HepG2 (cell line): ENCODE results near the gene PTPRC.

Experiments used
- KDM4B ChIP-seq: sonication (generic); formaldehyde crosslinking; IDR thresholded peaks from 2 replicates; pipeline ENCODE4 v1.4.0; 2020; ENCODE audit warnings: missing genetic modification reagents
- NFYB ChIP-seq: sonication (generic); formaldehyde crosslinking; IDR thresholded peaks from 2 replicates; pipeline ENCODE4 v1.4.0; 2020; ENCODE audit warnings: missing genetic modification reagents
- PITX1 ChIP-seq: sonication (generic); formaldehyde crosslinking; IDR thresholded peaks from 2 replicates; pipeline ENCODE4 v1.5.1; 2020; ENCODE audit warnings: mild to moderate bottlenecking, missing genetic modification reagents
- U2AF1 ChIP-seq: fragments of 200-400 bp; formaldehyde crosslinking; optimal IDR thresholded peaks from 2 replicates; pipeline ENCODE3; 2017; ENCODE audit warnings: mild to moderate bottlenecking, low read depth, low read length
- ZNF605 ChIP-seq: sonication (generic); formaldehyde crosslinking; IDR thresholded peaks from 2 replicates; pipeline ENCODE4 v1.8.0; 2022; ENCODE audit warnings: mild to moderate bottlenecking, missing genetic modification reagents
- TF ChIP-seq, protein P1 (sequence below): sonication (generic); formaldehyde crosslinking; IDR thresholded peaks from 2 replicates; pipeline ENCODE4 v1.4.0; 2020; ENCODE audit warnings: mild to moderate bottlenecking, missing genetic modification reagents
- TF ChIP-seq, protein P2 (sequence below): sonication (generic); formaldehyde crosslinking; IDR thresholded peaks from 2 replicates; pipeline ENCODE4 v1.5.0; 2020; ENCODE audit warnings: mild to moderate bottlenecking, missing genetic modification reagents, moderate library complexity

DNA sequence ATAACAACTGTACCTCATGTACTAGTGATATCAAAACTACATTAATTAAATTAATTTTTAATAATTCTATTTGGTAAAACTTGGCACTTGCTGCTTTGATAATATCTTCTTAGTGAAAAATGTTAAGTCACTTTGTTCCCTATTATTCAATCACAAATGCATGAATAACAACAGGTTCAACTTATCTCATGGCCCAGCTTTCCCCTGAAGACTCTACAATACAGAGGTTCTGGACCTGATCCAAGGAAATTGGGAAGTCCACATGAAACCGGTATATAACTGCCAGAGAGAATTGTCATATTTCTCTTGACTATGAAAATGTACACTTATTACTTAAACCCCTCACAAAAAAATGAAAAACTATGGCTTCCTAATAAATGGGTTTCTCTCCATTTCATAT, 33.9 kb upstream of the PTPRC start:
- TF ChIP-seq ZNF605, result no peak
- TF ChIP-seq, protein P1, sequence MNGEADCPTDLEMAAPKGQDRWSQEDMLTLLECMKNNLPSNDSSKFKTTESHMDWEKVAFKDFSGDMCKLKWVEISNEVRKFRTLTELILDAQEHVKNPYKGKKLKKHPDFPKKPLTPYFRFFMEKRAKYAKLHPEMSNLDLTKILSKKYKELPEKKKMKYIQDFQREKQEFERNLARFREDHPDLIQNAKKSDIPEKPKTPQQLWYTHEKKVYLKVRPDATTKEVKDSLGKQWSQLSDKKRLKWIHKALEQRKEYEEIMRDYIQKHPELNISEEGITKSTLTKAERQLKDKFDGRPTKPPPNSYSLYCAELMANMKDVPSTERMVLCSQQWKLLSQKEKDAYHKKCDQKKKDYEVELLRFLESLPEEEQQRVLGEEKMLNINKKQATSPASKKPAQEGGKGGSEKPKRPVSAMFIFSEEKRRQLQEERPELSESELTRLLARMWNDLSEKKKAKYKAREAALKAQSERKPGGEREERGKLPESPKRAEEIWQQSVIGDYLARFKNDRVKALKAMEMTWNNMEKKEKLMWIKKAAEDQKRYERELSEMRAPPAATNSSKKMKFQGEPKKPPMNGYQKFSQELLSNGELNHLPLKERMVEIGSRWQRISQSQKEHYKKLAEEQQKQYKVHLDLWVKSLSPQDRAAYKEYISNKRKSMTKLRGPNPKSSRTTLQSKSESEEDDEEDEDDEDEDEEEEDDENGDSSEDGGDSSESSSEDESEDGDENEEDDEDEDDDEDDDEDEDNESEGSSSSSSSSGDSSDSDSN (CRISPR knock-in tag), result no peak
- no peak for TF ChIP-seq PITX1 (CRISPR knock-in tag)
- no peak for TF ChIP-seq U2AF1
- no peak for TF ChIP-seq KDM4B
- TF ChIP-seq, protein P2, sequence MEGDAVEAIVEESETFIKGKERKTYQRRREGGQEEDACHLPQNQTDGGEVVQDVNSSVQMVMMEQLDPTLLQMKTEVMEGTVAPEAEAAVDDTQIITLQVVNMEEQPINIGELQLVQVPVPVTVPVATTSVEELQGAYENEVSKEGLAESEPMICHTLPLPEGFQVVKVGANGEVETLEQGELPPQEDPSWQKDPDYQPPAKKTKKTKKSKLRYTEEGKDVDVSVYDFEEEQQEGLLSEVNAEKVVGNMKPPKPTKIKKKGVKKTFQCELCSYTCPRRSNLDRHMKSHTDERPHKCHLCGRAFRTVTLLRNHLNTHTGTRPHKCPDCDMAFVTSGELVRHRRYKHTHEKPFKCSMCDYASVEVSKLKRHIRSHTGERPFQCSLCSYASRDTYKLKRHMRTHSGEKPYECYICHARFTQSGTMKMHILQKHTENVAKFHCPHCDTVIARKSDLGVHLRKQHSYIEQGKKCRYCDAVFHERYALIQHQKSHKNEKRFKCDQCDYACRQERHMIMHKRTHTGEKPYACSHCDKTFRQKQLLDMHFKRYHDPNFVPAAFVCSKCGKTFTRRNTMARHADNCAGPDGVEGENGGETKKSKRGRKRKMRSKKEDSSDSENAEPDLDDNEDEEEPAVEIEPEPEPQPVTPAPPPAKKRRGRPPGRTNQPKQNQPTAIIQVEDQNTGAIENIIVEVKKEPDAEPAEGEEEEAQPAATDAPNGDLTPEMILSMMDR, result no peak
- TF ChIP-seq NFYB, result no peak
